T-helper 2 cell treated with Interferon-gamma antibody and Interleukin-4, amounts not matched to agents 100 ng/mL and 5 ng/mL, for 36 hours (primary cell): ENCODE data around the gene DNAJC11. TPM values are rescaled to one million over a fixed set of nuclear protein-coding genes. Genes with fewer than 3 reads are reported as not detected.
"Not testable (repeated sequence)": the region's sequence is repeated elsewhere in the genome, so short reads cannot be mapped to it uniquely, and the experiment has no call there.

Experiments
- intact Hi-C: fragments of 100-400 bp; cut with micrococcal nuclease; formaldehyde crosslinking; loops from one replicate; pipeline ENCODE4 v1.15.1; 2023
- total RNA-seq: library from RNA; stranded (reverse); gene quantifications from 2 replicates; pipeline ENCODE4 v1.2.3, GENCODE V29; 2022

Gene DNAJC11
- total RNA-seq, 1 donor from 2014 or later, result 52.9 TPM

GRCh38 chr1:6699915-6700314, 1.7 kb downstream of the DNAJC11 start:
- intact Hi-C loops, result loop anchor here (2.0 to 5.0 kb wide), 2 partner anchors 98 to 145 kb away; partner anchors contain the start of genes KLHL21, NOL9 and TAS1R1

GRCh38 chr1:6695868-6696267, 5.7 kb downstream of the DNAJC11 start:
- intact Hi-C loops, result no loop called here

GRCh38 chr1:6694121-6694713, 7.4 kb downstream of the DNAJC11 start:
- intact Hi-C loops, result no loop called here

- intact Hi-C loops, result no loop called here
Measured at GRCh38 chr1:6692956-6693355, 8.7 kb downstream of the DNAJC11 start.

GRCh38 chr1:6691507-6691906, 10.1 kb downstream of the DNAJC11 start:
- intact Hi-C loops, result no loop called here

GRCh38 chr1:6690186-6690585, 11.4 kb downstream of the DNAJC11 start:
- intact Hi-C loops, result no loop called here

GRCh38 chr1:6688757-6689156, 12.9 kb downstream of the DNAJC11 start:
- intact Hi-C loops, result no loop called here

- intact Hi-C loops, result no loop called here
Measured at GRCh38 chr1:6688001-6688400, 13.6 kb downstream of the DNAJC11 start.

GRCh38 chr1:6686294-6686693, 15.3 kb downstream of the DNAJC11 start:
- intact Hi-C loops, result no loop called here

- intact Hi-C loops, result no loop called here
Measured at GRCh38 chr1:6685381-6685780, 16.2 kb downstream of the DNAJC11 start.

- intact Hi-C loops, result no loop called here
Measured at GRCh38 chr1:6683434-6683833, 18.2 kb downstream of the DNAJC11 start.

- intact Hi-C loops, result no loop called here
Measured at GRCh38 chr1:6675941-6676340, 25.7 kb downstream of the DNAJC11 start.

GRCh38 chr1:6674771-6675170, 26.8 kb downstream of the DNAJC11 start:
- intact Hi-C loops, result no loop called here

- intact Hi-C loops, result no loop called here
Measured at GRCh38 chr1:6673816-6674398, 27.7 kb downstream of the DNAJC11 start.

GRCh38 chr1:6672558-6672957, 29.1 kb downstream of the DNAJC11 start:
- intact Hi-C loops, result no loop called here

- intact Hi-C loops, result no loop called here
Measured at GRCh38 chr1:6668503-6668902, 33.1 kb downstream of the DNAJC11 start.

- intact Hi-C loops, result no loop called here
Measured at GRCh38 chr1:6667139-6667538, 34.5 kb downstream of the DNAJC11 start.

- intact Hi-C loops, result no loop called here
Measured at GRCh38 chr1:6666696-6667095, 34.9 kb downstream of the DNAJC11 start.

GRCh38 chr1:6662468-6662867, 39.1 kb downstream of the DNAJC11 start:
- intact Hi-C loops, result not testable (repeated sequence)

- intact Hi-C loops, result no loop called here
Measured at GRCh38 chr1:6660415-6661049, 41.1 kb downstream of the DNAJC11 start.

- intact Hi-C loops, result no loop called here
Measured at GRCh38 chr1:6658359-6659060, 43.1 kb downstream of the DNAJC11 start.

- intact Hi-C loops, result no loop called here
Measured at GRCh38 chr1:6657138-6657537, 44.5 kb downstream of the DNAJC11 start.
